ENCODE data around the gene SEC14L2. TPM values are rescaled to one million over a fixed set of nuclear protein-coding genes. Genes with fewer than 3 reads are reported as not detected.

Gene SEC14L2
- polyA plus RNA-seq, 1 donor from 2014 or later, result 2.7 TPM

GRCh38 chr22:30433773-30434172 is 37.0 kb downstream of the SEC14L2 start:
- Histone ChIP-seq H2AFZ (ENCODE audit: low read depth, low read length) (no peak overlapping the region), H3K27me3 (ENCODE audit: insufficient read depth, low read depth, low read length) (no peaks in the 10 kb centered on the region), H4K20me1 (ENCODE audit: insufficient read depth) (no peaks in the 10 kb centered on the region), H3K79me2 (replicated peaks; ENCODE audit: insufficient read depth, low read length) (no peaks in the 10 kb centered on the region), H3K9me3 (ENCODE audit: low read length) (no peaks in the 10 kb centered on the region), H3K9ac (ENCODE audit: low read length) (no peak overlapping the region), H3F3A (ENCODE audit: insufficient read depth, low read length, poor library complexity, severe bottlenecking) (no peaks in the 10 kb centered on the region), H3K9me2 (ENCODE audit: insufficient read depth, low read length) (no peaks in the 10 kb centered on the region), H3K27ac (ENCODE audit: low read length) (no peak overlapping the region), H3K4me2 (ENCODE audit: low read length) (no peak overlapping the region), H3K4me3 (ENCODE audit: low read length) (no peak overlapping the region), H3K36me3 (ENCODE audit: insufficient read depth, low read length) (no peaks in the 10 kb centered on the region)
- TF ChIP-seq REST (IDR thresholded peaks at IDR 0.05; ENCODE audit: borderline replicate concordance) (no peak), EP300 (conservative IDR thresholded peaks at IDR 0.05; ENCODE audit: poor library complexity, severe bottlenecking) (no peak), RAD21 (conservative IDR thresholded peaks at IDR 0.05) (no peak), CTCF (IDR thresholded peaks at IDR 0.05; ENCODE audit: poor library complexity, severe bottlenecking) (no peak), MXI1 (conservative IDR thresholded peaks at IDR 0.05; ENCODE audit: poor library complexity, severe bottlenecking) (no peak), POLR2AphosphoS5 (IDR thresholded peaks at IDR 0.05) (no peak), EZH2 (IDR thresholded peaks at IDR 0.05; ENCODE audit: borderline replicate concordance, insufficient read depth, low read length, poor library complexity, severe bottlenecking) (no peak), TAF1 (IDR thresholded peaks at IDR 0.05; ENCODE audit: low read depth) (no peak), SMC3 (conservative IDR thresholded peaks at IDR 0.05; ENCODE audit: poor library complexity) (no peak)

- no peak overlapping the region for H3K9ac ChIP-seq (ENCODE audit: low read length)
- H3K79me2 ChIP-seq (replicated peaks; ENCODE audit: insufficient read depth, low read length), result no peaks in the 10 kb centered on the region
- H2AFZ ChIP-seq (ENCODE audit: low read depth, low read length), result no peak overlapping the region
- H3K4me3 ChIP-seq (ENCODE audit: low read length), result no peak overlapping the region
- H3K4me2 ChIP-seq (ENCODE audit: low read length), result no peak overlapping the region
- no peaks in the 10 kb centered on the region for H3K27me3 ChIP-seq (ENCODE audit: insufficient read depth, low read depth, low read length)
- no peak for TF ChIP-seq POLR2AphosphoS5 (IDR thresholded peaks at IDR 0.05)
- no peak for TF ChIP-seq MXI1 (conservative IDR thresholded peaks at IDR 0.05; ENCODE audit: poor library complexity, severe bottlenecking)
- TF ChIP-seq REST (IDR thresholded peaks at IDR 0.05; ENCODE audit: borderline replicate concordance), result no peak
- no peak for TF ChIP-seq RAD21 (conservative IDR thresholded peaks at IDR 0.05)
- no peaks in the 10 kb centered on the region for H3K36me3 ChIP-seq (ENCODE audit: insufficient read depth, low read length)
- no peaks in the 10 kb centered on the region for H3K9me2 ChIP-seq (ENCODE audit: insufficient read depth, low read length)
- H3F3A ChIP-seq (ENCODE audit: insufficient read depth, low read length, poor library complexity, severe bottlenecking), result no peaks in the 10 kb centered on the region
- H4K20me1 ChIP-seq (ENCODE audit: insufficient read depth), result no peaks in the 10 kb centered on the region
- H3K27ac ChIP-seq (ENCODE audit: low read length), result no peak overlapping the region
- no peaks in the 10 kb centered on the region for H3K9me3 ChIP-seq (ENCODE audit: low read length)
These were observed 38.0 kb downstream of the SEC14L2 start for GRCh38 chr22:30434843-30435242.
